Skeletal muscle satellite cell (primary cell): Measurements from ENCODE around the gene TMEM181.
A peak's percentile ranks its signal among the peaks of the same experiment; 100 is the strongest.
"Not testable (repeated sequence)": the region's sequence is repeated elsewhere in the genome, so short reads cannot be mapped to it uniquely, and the experiment has no call there.

ENCODE experiments used
- H3K27me3 ChIP-seq: 2 replicates; pipeline ENCODE4 v1.7.0; 2013; ENCODE audit warnings: low read length; ENCODE audit not compliant: control insufficient read depth, insufficient read depth
- H3K36me3 ChIP-seq: 2 replicates; pipeline ENCODE4 v1.7.0; 2013; ENCODE audit warnings: mild to moderate bottlenecking, control low read depth, low read length; ENCODE audit not compliant: insufficient read depth
- H3K4me1 ChIP-seq: 2 replicates; pipeline ENCODE4 v1.7.0; 2013; ENCODE audit warnings: low read length; ENCODE audit not compliant: control insufficient read depth, insufficient read depth
- H3K4me2 ChIP-seq: 2 replicates; pipeline ENCODE4 v1.7.0; 2013; ENCODE audit warnings: mild to moderate bottlenecking, low read length
- H3K4me3 ChIP-seq: 2 replicates; pipeline ENCODE4 v1.7.0; 2013; ENCODE audit warnings: low read length
- H3K9ac ChIP-seq: 2 replicates; pipeline ENCODE4 v1.7.0; 2013; ENCODE audit warnings: mild to moderate bottlenecking, low read depth, low read length, moderate library complexity
- H3K9me3 ChIP-seq: replicated peaks from 2 replicates; pipeline ENCODE4 v1.7.0; 2013; ENCODE audit warnings: mild to moderate bottlenecking, control low read depth, low read length

Gene TMEM181

GRCh38 chr6:158663625-158664165, 103.8 kb downstream of the TMEM181 start:
- no peaks in the 10 kb centered on the region for H3K36me3 ChIP-seq
- H3K4me3 ChIP-seq = peak overlapping the region; percentile 61
- H3K4me1 ChIP-seq = peaks cover 25% of the 10 kb centered on the region

GRCh38 chr6:158665332-158665731, 105.4 kb downstream of the TMEM181 start:
- H3K4me2 ChIP-seq = no peak overlapping the region
- H3K9me3 ChIP-seq = no peaks in the 10 kb centered on the region
- H3K4me1 ChIP-seq = peaks cover 25% of the 10 kb centered on the region
- no peaks in the 10 kb centered on the region for H3K27me3 ChIP-seq
- no peak overlapping the region for H3K4me3 ChIP-seq
- H3K36me3 ChIP-seq = no peaks in the 10 kb centered on the region
- H3K9ac ChIP-seq = no peak overlapping the region

More at GRCh38 chr6:158663625-158664165, 103.8 kb downstream of the TMEM181 start:
- Histone ChIP-seq H3K9me3 (no peaks in the 10 kb centered on the region), H3K9ac (peak overlapping the region; percentile 51), H3K27me3 (no peaks in the 10 kb centered on the region), H3K4me2 (peak overlapping the region; percentile 78)

- Histone ChIP-seq H3K27me3 (no peaks in the 10 kb centered on the region), H3K9me3 (no peaks in the 10 kb centered on the region), H3K9ac (no peak overlapping the region), H3K36me3 (no peaks in the 10 kb centered on the region), H3K4me2 (no peak overlapping the region), H3K4me3 (no peak overlapping the region), H3K4me1 (peaks cover 25% of the 10 kb centered on the region)
Observed at GRCh38 chr6:158666628-158667359, 106.9 kb downstream of the TMEM181 start.

GRCh38 chr6:158667360-158667981, 107.6 kb downstream of the TMEM181 start:
- Histone ChIP-seq H3K36me3 (no peaks in the 10 kb centered on the region), H3K4me1 (peaks cover 22% of the 10 kb centered on the region), H3K9ac (no peak overlapping the region), H3K27me3 (no peaks in the 10 kb centered on the region), H3K4me3 (no peak overlapping the region), H3K4me2 (no peak overlapping the region), H3K9me3 (no peaks in the 10 kb centered on the region)

GRCh38 chr6:158668707-158669103, 108.8 kb downstream of the TMEM181 start:
- H3K4me1 ChIP-seq = peaks cover 9% of the 10 kb centered on the region
- no peaks in the 10 kb centered on the region for H3K36me3 ChIP-seq

GRCh38 chr6:158669145-158670035, 109.5 kb downstream of the TMEM181 start:
- Histone ChIP-seq H3K4me2 (no peak overlapping the region), H3K4me3 (no peak overlapping the region), H3K27me3 (no peaks in the 10 kb centered on the region), H3K9ac (no peak overlapping the region), H3K9me3 (no peaks in the 10 kb centered on the region), H3K4me1 (peaks cover 8% of the 10 kb centered on the region), H3K36me3 (no peaks in the 10 kb centered on the region)

More at GRCh38 chr6:158668707-158669103, 108.8 kb downstream of the TMEM181 start:
- H3K4me3 ChIP-seq = no peak overlapping the region
- no peak overlapping the region for H3K9ac ChIP-seq
- no peaks in the 10 kb centered on the region for H3K27me3 ChIP-seq
- H3K9me3 ChIP-seq = no peaks in the 10 kb centered on the region
- no peak overlapping the region for H3K4me2 ChIP-seq

- not testable (repeated sequence) for H3K4me2 ChIP-seq, H3K9ac ChIP-seq, H3K36me3 ChIP-seq, H3K4me1 ChIP-seq, H3K9me3 ChIP-seq, H3K27me3 ChIP-seq, H3K4me3 ChIP-seq
Observed at GRCh38 chr6:158672119-158672518, 112.2 kb downstream of the TMEM181 start.

GRCh38 chr6:158672726-158673125, 112.8 kb downstream of the TMEM181 start:
- Histone ChIP-seq H3K9me3 (no peaks in the 10 kb centered on the region), H3K4me3 (no peak overlapping the region), H3K4me2 (no peak overlapping the region), H3K36me3 (no peaks in the 10 kb centered on the region), H3K27me3 (no peaks in the 10 kb centered on the region), H3K4me1 (peaks cover under 1% of the 10 kb centered on the region), H3K9ac (no peak overlapping the region)

GRCh38 chr6:158674342-158675131, 114.6 kb downstream of the TMEM181 start:
- Histone ChIP-seq H3K4me2 (no peak overlapping the region), H3K4me3 (no peak overlapping the region), H3K4me1 (no peaks in the 10 kb centered on the region), H3K36me3 (no peaks in the 10 kb centered on the region), H3K27me3 (no peaks in the 10 kb centered on the region), H3K9me3 (no peaks in the 10 kb centered on the region), H3K9ac (no peak overlapping the region)

- not testable (repeated sequence) for H3K9ac ChIP-seq, H3K27me3 ChIP-seq, H3K4me1 ChIP-seq, H3K4me3 ChIP-seq, H3K9me3 ChIP-seq, H3K36me3 ChIP-seq, H3K4me2 ChIP-seq
Observed at GRCh38 chr6:158677094-158677493, 117.2 kb downstream of the TMEM181 start.
